DMS 273 (cell line): ENCODE data around the gene TMUB1.
A peak's percentile ranks its signal among the peaks of the same experiment; 100 is the strongest.

Experiments used
- DNase-seq: peaks from one replicate; lab custom pipeline; 2025; ENCODE audit not compliant: unreplicated experiment; lab: John Stamatoyannopoulos, UW

TMUB1 gene

DNA sequence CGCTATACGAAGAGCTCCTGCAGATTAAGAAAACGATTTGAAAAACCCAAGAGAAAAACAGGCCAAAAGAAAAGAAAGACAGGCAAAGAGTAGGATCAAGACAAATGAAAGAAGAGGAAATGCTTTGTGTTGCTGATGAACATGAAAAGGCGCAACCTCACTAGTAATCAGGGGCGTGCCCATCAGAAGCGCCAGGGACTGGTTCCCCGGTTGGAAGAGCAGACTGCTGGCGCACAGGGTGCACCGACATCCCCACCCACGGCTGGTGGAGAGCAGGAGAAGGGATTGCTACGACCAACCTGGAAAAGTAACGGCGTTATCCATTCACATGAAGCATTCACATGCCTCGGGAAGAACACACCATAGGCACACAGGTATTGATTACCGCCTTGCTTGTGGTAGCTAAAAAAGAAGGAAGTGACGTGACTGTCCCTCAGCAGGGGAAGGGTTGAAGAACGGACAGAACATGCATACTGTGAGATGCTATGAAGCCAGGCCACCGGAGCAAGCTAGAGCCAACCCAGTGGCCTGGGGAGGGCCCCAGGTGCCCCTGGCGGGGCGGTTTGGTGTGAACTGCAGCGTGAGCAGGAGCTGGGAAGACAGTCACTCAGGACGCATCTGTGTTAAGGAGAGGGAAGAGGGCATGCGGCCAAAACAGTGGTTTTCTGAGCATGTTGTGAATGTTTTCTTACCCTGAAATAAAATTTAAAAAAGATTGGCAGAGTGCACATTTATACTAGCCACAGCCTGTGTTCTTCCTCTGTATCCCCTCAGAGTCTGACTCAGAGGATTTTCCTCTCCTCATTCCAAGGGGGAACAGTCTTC is 21.3 kb upstream of the TMUB1 start:
- no peak for DNase-seq

DNA sequence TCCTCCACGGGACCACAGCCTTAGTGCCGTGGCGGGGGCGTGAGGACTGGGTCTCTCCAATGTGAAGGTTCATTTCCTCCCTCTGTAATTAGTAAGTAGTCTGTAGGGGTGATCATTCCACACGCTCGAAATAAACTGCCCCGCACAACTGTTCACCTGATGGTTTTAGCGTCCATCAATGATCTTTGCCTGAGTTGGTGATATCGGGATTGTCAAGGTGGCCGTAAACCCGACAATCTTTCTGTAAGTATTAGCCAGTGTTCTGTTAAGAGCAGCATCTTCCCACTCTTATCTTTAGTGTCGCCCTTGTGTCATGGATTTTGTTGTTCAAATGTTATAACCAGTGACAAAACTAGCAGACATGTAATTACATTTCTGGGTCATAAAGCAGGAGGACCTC is 20.7 kb upstream of the TMUB1 start:
- no peak for DNase-seq

DNA sequence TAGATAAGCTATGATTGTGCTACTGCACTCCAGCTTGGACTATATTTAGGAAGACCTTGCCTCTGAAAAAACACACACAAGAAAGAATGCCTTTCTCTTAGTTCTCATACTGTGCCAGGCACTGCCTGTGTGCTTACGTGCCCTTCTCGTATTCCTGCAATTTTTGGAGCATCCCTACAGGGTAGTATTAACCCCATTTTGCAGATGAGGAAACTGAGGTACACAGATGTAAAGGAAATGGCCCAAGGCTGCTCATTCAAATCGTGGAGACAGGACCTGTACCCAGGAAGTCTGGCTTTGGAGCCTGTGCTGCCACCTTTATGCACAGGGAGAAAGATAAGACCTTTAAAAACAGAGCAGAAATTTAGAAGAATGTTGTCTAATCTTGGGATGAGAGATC is 19.7 kb upstream of the TMUB1 start:
- DNase-seq = no peak

DNA sequence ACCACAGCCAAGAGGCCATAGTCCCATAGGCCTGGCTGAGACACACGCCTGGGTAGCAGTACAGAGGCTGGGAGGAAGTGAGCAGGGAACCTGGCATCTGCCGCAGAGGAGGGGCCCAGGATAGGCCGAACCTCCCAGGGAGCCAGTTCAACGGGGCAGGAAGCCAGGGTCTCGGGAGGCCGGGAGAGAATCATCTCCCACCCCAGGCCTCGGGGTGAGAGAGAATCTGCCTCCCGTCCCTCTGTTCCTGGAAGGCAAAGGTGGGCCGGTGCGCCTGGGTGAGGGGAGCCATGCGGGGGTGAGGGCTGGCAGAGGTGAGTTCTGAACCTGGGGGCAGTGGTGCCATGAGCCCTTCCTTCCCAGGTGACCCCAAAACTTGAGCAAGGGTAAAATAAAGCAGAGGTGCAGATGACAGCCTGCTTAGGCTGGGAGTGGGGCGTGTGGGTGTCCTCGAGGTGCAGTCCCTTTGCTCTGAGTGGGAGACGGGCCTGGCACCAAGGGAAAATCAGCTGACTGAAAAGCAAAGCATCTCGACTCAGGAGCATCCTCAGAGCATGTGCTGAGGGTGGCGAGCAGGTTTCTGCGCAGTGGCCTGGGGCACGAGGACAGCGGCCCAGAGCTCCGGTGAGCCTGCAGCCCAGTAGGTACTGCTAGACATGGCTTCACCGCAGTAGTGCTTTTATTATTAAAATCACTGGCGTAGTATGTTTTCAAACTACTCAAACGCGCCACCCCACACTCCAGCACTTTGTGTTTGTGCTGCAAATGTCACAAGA is 18.5 kb upstream of the TMUB1 start:
- DNase-seq = no peak

DNA sequence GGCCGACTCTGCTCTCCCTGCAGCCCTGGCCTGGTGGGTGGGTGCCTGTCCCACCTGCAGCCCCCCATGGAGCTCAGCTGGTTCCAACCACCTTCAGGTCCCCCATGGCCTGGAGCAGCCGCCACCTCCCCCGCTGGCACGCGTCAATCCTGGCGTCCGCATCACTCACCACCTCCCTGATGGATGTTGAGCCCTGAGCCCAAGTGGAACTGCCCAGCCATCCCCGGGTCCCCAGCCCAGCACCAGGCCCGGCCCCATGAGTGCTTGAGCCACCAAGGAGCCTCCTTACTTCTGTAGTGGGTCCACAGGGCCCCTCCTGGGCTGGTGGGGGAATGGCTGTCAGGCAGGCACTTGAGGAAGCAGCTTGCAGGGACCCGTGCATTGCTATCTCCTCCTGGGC is 17.6 kb upstream of the TMUB1 start:
- DNase-seq = no peak

DNA sequence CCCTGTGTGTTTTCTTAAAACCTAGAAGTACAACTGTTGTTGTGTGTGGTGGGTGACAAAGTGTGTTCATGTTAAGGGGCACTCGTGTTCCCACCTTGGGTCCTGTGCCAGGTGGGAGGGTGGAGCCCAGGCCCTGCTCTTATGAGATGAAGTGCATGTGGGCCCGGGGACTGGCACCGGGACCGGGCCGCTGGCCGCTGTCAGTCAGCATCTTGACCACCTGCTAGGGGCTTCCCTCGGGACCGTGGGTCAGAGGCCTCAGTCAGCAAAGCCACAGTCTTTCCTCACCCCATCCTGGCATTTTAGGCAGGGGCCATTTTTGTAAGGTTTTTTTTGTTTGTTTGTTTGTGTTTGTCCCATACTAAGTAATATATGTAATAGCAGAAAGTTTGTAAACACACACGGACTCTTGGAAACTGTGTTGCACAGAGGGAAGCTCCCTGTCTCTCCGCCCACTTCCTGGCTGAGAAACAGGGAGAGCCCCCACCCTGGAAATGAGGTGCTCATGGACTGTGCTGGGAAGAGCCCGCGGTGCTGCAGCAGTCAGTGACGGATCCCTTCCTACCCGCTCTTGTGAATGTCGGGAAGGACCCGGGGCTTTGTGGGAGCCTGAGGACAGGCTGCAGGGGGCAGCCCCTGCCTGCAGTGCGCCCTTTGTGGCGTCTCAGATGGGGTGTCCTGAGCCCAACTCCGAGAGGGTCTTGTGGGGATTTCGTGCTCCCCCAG is 16.4 kb upstream of the TMUB1 start:
- DNase-seq = no peak

DNA sequence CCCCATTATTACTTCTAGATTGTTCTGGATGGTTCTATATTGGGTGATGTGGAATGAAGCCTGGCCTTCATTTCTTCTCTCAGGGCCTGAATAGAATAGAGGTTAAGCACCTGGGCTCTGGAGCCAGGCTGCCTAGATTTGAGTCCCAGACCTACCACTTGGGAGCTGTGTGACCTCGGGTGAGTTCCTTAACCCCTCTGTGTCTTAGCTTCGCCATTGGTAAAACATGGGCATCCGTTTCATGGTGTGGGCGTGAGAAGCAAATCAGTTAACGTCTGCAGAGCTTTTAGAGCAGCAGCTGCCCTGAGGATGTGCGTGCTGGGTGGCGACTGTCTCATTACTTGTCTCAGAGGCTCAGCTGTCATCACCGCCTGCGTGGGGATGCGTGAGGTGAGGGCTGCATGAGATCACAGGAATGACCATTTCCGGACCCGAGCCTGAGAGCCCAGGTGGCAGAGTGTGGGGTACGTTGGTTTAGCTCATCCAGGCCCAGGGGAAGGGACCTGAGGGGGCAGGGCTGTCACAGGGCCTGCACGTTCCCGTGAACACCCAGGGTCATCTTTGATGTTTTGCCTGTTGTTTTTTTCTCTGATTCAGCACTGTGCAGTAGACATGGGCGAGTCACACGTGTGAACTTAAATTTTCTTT is 12.7 kb upstream of the TMUB1 start:
- DNase-seq = no peak

DNA sequence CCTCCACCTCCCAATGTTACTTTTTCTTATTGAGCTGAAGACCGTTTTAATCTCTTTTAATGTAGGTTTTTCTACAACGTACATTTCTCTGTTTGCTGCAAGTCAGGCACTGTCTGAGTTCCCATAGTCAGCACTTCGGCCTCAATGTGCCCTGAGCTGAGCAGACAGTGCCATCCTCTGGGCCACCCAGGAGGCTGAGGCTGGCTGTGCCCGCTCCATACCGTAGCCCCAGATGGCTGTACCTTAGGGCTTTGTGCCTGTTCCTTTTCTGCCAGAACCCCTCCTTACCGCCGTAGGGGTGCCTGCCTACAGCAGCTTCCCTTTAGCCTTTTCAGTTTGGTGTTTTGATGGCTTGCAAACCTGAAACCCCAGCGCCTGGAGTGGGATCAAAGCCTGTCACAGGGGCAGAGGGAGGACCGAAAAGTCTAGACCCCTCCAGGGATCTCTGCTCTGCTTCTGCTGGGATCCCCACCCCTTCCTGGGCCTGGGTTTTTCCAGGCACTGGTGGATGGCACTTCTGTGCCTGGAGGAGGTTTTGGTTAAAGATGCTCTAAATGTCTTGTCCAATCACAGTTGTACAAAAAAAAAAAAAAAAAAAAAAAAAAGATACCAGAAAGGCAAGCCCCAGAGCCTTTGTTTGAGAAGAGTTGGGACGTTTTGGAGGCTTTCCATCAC is 12.0 kb upstream of the TMUB1 start:
- DNase-seq = no peak

DNA sequence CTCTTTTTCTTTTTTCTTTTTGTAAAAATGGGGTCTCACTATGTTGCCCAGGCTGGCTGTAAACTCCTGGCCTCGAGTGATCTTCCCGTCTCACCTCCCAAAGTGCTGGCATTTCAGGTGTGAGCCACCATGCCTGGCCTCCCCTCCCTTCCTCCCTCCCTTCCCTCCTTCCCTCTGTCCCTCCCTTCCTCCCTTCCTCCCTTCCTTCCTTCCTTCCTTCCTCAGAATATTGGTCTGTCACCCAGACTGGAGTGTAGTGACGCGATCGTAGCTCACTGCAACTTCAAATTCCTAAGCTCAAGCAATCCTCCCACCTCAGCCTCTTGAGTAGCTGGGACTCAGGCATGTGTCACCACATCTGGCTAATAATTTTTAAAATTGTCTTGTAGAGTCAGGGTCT is 11.4 kb upstream of the TMUB1 start:
- DNase-seq = no peak

DNA sequence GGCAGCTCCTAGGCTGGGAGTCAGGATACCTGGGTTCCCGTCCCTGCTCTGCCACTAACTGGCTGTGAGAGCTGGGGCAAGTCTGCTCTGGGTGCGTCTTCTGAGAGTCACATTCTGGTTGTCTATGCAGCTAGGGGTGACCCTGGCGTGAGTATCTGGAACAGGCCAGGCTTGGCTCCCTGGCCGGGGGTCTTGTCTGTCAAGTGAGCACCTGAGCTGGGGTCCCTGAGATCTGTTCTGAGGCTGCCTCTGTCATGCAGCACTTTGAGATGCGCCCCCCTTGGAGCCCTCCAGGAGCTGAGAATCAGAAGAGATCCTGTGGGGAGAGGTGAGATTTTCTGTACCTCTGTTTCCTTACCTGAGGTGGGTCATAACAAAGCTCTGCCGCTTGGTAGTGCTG is 10.5 kb upstream of the TMUB1 start:
- no peak for DNase-seq

DNA sequence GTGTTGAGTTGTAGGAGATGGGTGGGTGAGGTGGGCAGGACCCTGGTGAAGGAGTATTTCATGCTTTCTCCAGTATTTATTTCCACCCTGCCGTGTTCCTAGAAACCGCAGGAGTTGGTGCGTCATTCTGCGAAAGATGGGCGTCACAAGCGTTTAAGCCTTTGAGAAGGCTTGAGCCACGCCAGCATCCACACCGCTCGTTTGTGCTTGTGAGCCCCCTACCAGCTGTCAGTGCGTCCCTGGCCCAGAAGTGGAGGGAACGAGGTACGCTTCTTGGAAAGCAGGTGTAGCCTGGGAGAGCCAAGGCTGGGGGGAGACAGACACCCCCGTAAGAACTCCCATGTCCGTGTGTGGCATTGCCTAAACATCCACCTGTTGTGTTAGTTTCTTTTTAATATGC is 8.7 kb upstream of the TMUB1 start:
- DNase-seq = no peak

DNA sequence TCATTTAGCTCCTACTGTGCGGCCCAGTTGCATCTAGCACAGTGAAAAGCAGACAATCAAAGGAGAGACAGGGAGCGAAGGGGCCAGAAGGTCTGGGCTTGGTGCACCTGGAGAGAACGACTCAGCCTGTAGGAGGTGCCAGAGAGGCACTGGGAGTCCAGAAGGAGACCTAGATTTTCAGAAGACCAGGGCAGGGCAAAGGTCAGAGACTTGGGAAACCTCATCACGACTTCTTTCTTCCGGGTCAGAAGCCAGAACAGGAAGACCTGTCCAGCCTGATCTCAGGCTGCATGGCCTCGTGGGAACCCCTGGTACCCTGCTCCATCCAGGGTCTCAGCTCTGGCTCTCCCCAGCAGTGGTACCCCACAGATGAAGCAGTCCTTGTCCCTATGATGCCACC is 8.1 kb upstream of the TMUB1 start:
- DNase-seq = peak; percentile 57

DNA sequence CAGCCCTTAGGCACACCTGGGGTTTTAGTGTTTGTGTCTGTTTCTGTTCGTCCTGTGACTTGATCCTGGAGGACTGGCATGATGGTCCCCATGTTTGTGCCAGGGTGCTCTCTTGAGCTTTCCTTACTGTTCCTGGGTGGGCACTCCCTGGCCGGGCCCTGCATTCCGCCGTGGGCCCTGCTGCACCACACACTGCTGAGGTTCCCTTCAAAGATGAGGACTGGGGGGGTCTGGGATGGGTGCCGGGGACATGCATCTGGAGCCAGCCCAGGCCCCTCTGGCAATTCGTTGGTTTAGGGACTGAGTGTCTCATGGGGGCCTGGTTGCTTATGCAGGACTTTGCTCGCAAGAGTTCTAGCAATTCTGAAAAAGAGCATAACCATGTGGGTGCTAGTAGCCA is 7.7 kb upstream of the TMUB1 start:
- DNase-seq = no peak

DNA sequence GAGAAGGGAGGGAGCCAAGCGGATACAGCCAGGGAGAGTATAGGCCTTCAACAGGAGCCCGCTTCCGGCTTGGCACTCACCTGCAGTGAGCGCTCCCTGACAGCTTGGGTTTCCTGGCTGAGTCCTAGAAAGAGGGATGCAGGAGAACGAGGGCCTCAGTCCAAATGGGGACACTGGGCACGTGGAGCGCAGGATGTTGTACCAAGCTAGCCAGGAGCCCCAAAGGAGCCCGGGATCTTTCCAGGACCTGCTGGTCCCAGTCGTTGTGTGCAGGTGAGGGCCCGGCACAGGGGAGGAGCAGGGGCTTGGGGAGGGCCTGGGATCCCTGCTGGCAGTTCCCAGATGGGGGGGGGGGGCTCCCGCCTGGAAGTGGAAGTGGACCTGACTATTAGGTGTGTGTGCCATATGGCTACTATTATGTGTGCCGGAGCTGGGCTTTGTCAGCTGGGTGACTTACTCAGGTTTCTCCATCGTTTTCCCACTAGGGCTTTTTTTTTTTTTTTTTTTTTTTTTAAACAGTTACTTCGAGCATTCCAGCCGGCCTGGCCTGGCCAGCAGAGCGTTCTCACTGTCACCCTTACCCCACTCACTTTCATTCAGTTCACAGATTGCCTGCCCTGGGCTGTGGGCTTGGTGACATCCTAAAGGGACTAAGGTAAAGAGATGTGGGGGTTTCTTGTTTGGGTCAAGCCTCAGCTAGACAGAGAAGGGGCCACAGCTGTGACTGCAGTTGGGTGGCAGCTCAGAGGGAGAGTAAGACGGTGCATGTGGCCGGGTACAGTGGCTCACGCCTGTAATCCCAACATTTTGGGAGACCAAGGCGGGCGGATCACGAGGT is 6.8 kb upstream of the TMUB1 start:
- DNase-seq = peak; percentile 89

DNA sequence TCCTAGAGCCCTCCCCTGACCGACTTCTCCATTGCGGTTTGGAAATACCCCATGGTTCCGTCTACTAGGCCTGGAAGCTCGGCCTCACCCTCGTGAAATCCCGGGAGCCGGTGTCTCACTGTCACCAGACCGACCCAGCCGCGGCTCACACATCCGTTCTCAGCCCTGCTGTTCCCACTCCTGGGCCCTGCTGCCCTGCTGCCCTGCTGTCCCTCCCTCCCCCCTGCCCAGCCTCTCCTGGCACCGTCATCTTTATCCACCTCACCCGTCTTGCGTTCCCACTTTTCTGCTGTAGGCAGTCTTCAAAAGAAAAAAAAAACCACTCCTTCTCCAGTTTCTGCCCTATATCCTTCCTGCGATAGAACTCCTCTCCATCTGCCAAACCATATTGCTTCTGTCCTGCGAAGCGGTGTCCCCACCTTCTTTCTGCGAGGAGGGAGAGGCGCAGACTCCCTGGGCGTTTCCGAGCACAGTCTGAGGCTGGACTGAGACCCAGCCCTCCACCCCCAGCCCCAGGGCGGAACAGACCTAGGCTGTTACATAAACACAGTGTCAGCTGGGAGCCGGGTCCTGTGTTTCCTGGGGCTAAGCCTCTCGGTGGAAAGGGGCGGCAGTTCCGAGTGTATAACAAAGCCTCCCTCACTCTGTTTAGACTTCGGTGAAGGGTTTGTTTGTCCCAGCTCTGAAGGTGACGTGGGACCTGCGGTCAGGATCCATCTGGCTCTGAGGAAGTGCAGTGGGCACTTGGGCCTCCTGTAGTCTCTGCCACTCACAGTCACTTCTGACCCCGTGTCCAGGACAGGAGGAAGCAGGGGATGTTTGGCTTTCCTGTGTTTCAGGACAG is 5.8 kb upstream of the TMUB1 start:
- DNase-seq = peak; percentile 97

DNA sequence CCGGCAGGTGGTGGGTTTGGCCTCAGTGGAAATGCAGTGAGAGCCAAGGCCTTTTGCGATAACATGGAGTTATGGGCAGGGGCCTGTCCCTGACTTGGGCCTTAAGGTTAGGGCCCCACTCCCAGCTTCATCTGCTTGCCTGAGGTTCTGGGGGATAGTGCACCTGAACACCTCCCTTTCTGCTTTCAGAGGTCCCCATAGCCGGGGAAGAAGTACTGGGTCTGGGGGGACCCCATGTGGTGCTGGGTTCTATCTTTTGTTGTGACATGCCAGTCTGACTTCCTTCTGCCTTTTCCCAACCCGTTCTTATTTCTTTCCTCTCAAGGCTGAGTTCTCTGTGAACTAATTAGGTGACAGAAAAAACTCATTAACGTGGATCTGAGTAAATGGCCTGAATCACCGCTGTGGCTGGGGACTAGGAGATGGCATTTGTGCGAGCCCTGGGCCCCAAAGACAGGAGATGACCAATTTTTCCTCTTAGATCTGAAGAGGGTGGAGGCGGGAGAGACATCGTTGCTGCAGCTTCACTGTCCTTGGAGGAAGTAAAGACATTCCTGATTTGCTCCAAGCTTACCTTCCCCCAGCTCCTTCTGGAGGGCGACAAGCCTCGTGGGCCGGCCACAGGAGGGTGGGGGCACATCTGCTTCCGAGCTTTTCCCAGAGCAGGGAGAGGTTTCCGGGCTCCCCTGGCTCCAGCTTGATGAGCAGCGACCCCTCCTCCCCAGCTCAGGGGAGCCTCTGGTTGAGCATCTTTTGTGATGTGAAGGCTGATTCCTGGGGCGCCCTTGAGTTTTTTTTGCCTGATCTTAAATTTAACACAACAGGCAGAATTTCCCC is 4.9 kb upstream of the TMUB1 start:
- peak; percentile 81 for DNase-seq

DNA sequence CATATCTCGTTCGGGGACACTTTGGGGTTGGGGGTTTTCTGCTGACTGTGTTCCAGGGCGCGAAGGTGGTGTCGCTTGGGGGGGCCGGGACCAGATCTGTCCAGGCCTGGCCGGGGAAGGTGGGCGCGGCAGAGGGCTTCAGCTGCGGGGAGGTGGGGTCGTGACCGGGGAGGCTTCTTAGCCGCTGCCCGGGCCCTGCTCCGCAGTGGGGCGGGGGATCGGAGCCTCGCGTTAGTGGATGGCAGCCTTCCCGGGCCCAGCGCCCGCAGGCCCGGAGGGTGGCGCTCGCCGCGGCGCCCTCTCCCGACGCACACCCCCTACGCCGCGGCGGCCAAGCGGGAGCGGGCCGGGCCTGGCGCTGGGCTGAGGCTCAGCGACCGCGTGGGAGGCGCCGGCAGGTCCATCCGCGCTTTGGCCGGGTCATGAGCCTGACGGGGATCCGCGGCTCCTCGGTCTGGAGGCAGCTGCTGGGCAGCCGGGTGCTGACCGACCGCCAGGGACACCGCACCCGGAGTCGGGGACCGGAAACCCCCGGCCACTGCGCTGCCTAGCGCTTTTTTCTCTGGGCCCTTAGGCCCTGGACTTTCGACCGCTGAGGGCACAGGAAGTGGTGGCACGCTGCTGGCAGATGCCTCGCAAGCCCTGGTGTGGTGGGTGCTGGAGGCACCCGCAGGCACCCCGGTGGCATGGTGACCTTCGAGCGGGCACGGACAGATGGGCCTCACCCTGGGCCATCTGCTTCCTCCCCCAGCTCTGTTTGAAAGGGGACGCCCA is 4.1 kb upstream of the TMUB1 start:
- peak; percentile 97 for DNase-seq
